SU-DHL-6 (cell line): ENCODE data around the gene ZNF385D.

Source experiments
- H2AFZ ChIP-seq: fragments of 200-600 bp; sonication (generic); 2 replicates; pipeline ENCODE4 v1.6.1; 2014; ENCODE audit warnings: low read depth, mild to moderate bottlenecking, moderate library complexity, mixed read lengths, antibody characterized with exemption, low read length; ENCODE audit not compliant: severe bottlenecking
- H3F3A ChIP-seq: fragments of 200-600 bp; shearing (Covaris generic); 2 replicates; pipeline ENCODE4 v1.6.0; 2016; ENCODE audit warnings: antibody characterized with exemption, mild to moderate bottlenecking; ENCODE audit not compliant: insufficient read depth
- H3K27ac ChIP-seq: fragments of 200-600 bp; sonication (generic); 2 replicates; pipeline ENCODE4 v1.5.1; 2016; ENCODE audit warnings: low read depth, mild to moderate bottlenecking, low read length, moderate library complexity, mixed read lengths
- H3K27me3 ChIP-seq: fragments of 200-600 bp; sonication (generic), shearing (Covaris generic); 2 replicates; pipeline ENCODE4 v1.6.0; 2014; ENCODE audit warnings: mild to moderate bottlenecking, low read length
- H3K36me3 ChIP-seq: fragments of 200-600 bp; sonication (generic); 2 replicates; pipeline ENCODE4 v1.6.1; 2014; ENCODE audit warnings: mild to moderate bottlenecking, low read length, mixed read lengths
- H3K4me2 ChIP-seq: fragments of 300-600, 200-600 bp; shearing (Covaris generic), sonication (generic); 2 replicates; pipeline ENCODE4 v1.6.0; 2014; ENCODE audit warnings: low read length, low read depth, mild to moderate bottlenecking; ENCODE audit not compliant: poor library complexity, severe bottlenecking
- H3K4me3 ChIP-seq: fragments of 200-600 bp; sonication (generic); 2 replicates; pipeline ENCODE4 v1.5.1; 2014; ENCODE audit warnings: antibody characterized with exemption, low read length, mild to moderate bottlenecking, mixed read lengths; ENCODE audit not compliant: insufficient read depth, poor library complexity, severe bottlenecking
- H3K79me2 ChIP-seq: fragments of 200-600 bp; sonication (generic); 2 replicates; pipeline ENCODE4 v1.6.1; 2014; ENCODE audit warnings: mild to moderate bottlenecking, low read length, moderate library complexity; ENCODE audit not compliant: insufficient read depth
- H3K9ac ChIP-seq: fragments of 200-600 bp; sonication (generic); 2 replicates; pipeline ENCODE4 v1.7.0; 2014; ENCODE audit warnings: mild to moderate bottlenecking, low read length
- H3K9me2 ChIP-seq: fragments of 200-600 bp; sonication (generic); replicated peaks from 2 replicates; pipeline ENCODE4 v1.6.1; 2014; ENCODE audit warnings: low read length; ENCODE audit not compliant: insufficient read depth
- H3K9me3 ChIP-seq: fragments of 200-600 bp; sonication (generic); 2 replicates; pipeline ENCODE4 v1.6.1; 2014; ENCODE audit warnings: low read length, mixed read lengths; ENCODE audit not compliant: insufficient read depth
- H4K20me1 ChIP-seq: fragments of 200-600 bp; sonication (generic); 2 replicates; pipeline ENCODE4 v1.6.1; 2014; ENCODE audit warnings: low read depth, mild to moderate bottlenecking, antibody characterized with exemption, low read length, moderate library complexity, mixed read lengths
- EZH2phosphoT487 ChIP-seq: fragments of 200-600 bp; sonication (generic), shearing (Covaris generic); conservative IDR thresholded peaks from 2 replicates; pipeline ENCODE4 v1.6.1; 2018; ENCODE audit warnings: mild to moderate bottlenecking, antibody characterized with exemption, low read length, moderate library complexity, mixed read lengths
- TF ChIP-seq, protein P1 (sequence below): fragments of 200-600 bp; sonication (generic); IDR thresholded peaks from one replicate; pipeline ENCODE4 v1.5.1; 2017; ENCODE audit warnings: antibody characterized with exemption, mild to moderate bottlenecking, low read length, moderate library complexity; ENCODE audit not compliant: insufficient read depth, poor library complexity, severe bottlenecking

ZNF385D gene

DNA sequence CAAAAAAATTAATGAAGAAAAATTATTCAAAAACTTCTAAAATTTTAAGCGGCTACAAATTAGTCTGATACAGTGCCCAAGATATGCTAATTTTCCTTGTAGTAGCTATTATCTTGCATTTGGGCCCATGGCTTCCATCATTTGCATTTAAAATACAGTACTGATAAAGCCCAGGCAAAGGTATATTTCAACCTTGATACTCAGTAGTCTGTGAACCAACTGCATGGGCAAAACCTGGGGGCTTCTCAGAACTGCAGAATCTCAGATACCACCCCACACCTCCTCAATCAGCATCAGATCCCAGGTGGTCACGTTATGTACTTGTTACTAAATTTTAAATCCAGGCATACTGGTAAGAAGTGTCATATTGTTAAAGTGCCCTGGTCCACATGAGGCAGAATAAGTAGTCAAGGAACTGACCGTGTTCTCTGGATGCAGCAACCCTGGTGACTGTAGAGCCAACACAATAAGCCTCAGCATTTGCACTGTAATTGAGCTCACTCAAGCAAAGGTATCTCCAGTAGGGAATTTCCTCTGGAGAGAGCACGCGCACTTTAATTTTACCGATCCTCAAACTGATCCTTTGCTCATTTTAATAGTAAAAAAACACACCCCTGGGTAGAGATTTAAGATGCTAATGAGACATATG is 31.9 kb downstream of the ZNF385D start:
- no peaks in the 10 kb centered on the region for H4K20me1 ChIP-seq
- no peaks in the 10 kb centered on the region for H3F3A ChIP-seq
- no peak overlapping the region for H3K27ac ChIP-seq
- H3K36me3 ChIP-seq = no peaks in the 10 kb centered on the region
- H3K4me2 ChIP-seq = no peak overlapping the region
- no peak overlapping the region for H3K9ac ChIP-seq
- H3K9me3 ChIP-seq = no peaks in the 10 kb centered on the region
- no peaks in the 10 kb centered on the region for H3K27me3 ChIP-seq
- no peak overlapping the region for H3K4me3 ChIP-seq
- no peak for TF ChIP-seq EZH2phosphoT487
- TF ChIP-seq, protein P1, sequence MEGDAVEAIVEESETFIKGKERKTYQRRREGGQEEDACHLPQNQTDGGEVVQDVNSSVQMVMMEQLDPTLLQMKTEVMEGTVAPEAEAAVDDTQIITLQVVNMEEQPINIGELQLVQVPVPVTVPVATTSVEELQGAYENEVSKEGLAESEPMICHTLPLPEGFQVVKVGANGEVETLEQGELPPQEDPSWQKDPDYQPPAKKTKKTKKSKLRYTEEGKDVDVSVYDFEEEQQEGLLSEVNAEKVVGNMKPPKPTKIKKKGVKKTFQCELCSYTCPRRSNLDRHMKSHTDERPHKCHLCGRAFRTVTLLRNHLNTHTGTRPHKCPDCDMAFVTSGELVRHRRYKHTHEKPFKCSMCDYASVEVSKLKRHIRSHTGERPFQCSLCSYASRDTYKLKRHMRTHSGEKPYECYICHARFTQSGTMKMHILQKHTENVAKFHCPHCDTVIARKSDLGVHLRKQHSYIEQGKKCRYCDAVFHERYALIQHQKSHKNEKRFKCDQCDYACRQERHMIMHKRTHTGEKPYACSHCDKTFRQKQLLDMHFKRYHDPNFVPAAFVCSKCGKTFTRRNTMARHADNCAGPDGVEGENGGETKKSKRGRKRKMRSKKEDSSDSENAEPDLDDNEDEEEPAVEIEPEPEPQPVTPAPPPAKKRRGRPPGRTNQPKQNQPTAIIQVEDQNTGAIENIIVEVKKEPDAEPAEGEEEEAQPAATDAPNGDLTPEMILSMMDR = no peak
- no peak overlapping the region for H2AFZ ChIP-seq
- H3K9me2 ChIP-seq = no peaks in the 10 kb centered on the region
- no peaks in the 10 kb centered on the region for H3K79me2 ChIP-seq

DNA sequence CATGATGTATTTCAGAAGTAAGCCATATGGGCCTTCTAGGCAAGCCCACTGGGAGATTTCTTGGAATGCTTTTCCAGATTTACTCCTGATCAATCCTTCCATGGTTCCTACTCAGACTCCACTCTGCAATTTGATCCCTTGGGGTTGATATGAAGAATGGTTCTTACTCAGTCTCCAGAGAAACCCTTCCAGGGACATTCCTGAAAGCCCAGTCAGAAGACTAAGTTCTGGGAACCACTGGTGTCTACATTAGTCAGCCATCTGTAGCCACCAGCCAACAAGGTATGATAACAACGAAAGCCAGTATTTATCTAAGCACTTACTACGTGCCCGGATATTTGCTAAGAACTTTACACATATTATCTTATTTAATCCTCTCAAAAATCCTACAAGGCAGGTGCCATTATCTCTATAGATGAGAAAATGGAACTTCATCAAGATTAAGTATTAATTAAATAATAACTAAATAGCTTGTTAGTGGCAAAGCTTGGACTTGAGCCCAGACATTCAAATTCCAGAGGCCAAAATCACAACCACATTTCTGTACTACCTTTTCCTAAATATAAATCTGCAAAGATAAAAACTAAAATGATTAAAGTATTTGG is 32.7 kb downstream of the ZNF385D start:
- Histone ChIP-seq H3K36me3 (no peaks in the 10 kb centered on the region), H4K20me1 (no peaks in the 10 kb centered on the region), H3K4me2 (no peak overlapping the region), H3K79me2 (no peaks in the 10 kb centered on the region), H3F3A (no peaks in the 10 kb centered on the region), H3K27ac (no peak overlapping the region), H3K9ac (no peak overlapping the region), H3K9me2 (no peaks in the 10 kb centered on the region), H2AFZ (no peak overlapping the region), H3K4me3 (no peak overlapping the region), H3K9me3 (no peaks in the 10 kb centered on the region), H3K27me3 (no peaks in the 10 kb centered on the region)
- TF ChIP-seq, protein P1 = no peak
- TF ChIP-seq EZH2phosphoT487 = no peak

DNA sequence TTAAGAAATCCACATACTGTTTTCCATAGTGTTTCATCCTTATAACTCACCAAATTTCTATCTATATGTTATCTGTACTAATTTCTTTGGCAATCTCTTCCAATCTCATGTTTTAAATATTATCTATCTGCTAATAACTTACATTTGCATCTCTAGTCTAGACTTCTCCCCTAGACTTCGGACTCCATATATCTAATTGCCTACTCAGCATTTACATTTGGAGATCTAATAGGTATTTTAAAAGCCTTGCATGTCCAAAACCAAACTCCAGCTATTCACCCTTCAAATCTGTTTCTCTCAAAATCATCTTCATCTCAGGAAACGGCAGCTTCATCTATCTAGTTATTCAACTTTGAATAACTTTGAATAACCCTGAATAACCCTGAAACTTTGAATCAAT is 35.3 kb downstream of the ZNF385D start:
- Histone ChIP-seq H3K4me2 (no peak overlapping the region), H3K36me3 (no peaks in the 10 kb centered on the region), H3K4me3 (no peak overlapping the region), H3K9me2 (no peaks in the 10 kb centered on the region), H2AFZ (no peak overlapping the region), H4K20me1 (no peaks in the 10 kb centered on the region), H3K27ac (no peak overlapping the region), H3K9ac (no peak overlapping the region), H3K27me3 (no peaks in the 10 kb centered on the region), H3K79me2 (no peaks in the 10 kb centered on the region), H3F3A (no peaks in the 10 kb centered on the region), H3K9me3 (no peaks in the 10 kb centered on the region)
- TF ChIP-seq, protein P1 = no peak
- TF ChIP-seq EZH2phosphoT487 = no peak
